ENCODE data around the gene TMEM232.

The TMEM232 gene

GRCh38 chr5:110401881-110402280 is 324.6 kb downstream of the TMEM232 start:
- no peak for DNase-seq (ENCODE audit: low read depth)

- DNase-seq (ENCODE audit: low read depth) = no peak
Measured at GRCh38 chr5:110398951-110399350, 327.5 kb downstream of the TMEM232 start.

- DNase-seq (ENCODE audit: low read depth) = no peak
Measured at GRCh38 chr5:110397281-110397680, 329.2 kb downstream of the TMEM232 start.

GRCh38 chr5:110386782-110387181 is 339.7 kb downstream of the TMEM232 start:
- DNase-seq (ENCODE audit: low read depth) = peak; percentile 72

- no peak for DNase-seq (ENCODE audit: low read depth)
Measured at GRCh38 chr5:110383231-110383630, 343.2 kb downstream of the TMEM232 start.

GRCh38 chr5:110377943-110378342 is 348.5 kb downstream of the TMEM232 start:
- DNase-seq (ENCODE audit: low read depth) = peak; percentile 89

GRCh38 chr5:110377361-110377760 is 349.1 kb downstream of the TMEM232 start:
- DNase-seq (ENCODE audit: low read depth) = no peak

- DNase-seq (ENCODE audit: low read depth) = peak; percentile 95
Measured at GRCh38 chr5:110376281-110376951, 350.1 kb downstream of the TMEM232 start.

GRCh38 chr5:110371725-110372041 is 354.8 kb downstream of the TMEM232 start:
- no peak for DNase-seq (ENCODE audit: low read depth)

- DNase-seq (ENCODE audit: low read depth) = no peak
Measured at GRCh38 chr5:110371011-110371724, 355.3 kb downstream of the TMEM232 start.
